22Rv1 (cell line): ENCODE results near the gene OXGR1.

Experiments
- H3K27ac ChIP-seq: fragments of 450-650 bp; 2 replicates; pipeline ENCODE4 v1.5.1; 2017
- CTCF ChIP-seq: fragments of 450-650 bp; IDR thresholded peaks from 2 replicates; pipeline ENCODE4 v1.5.1; 2017; ENCODE audit warnings: mild to moderate bottlenecking
- ZFX ChIP-seq: fragments of 450-650 bp; IDR thresholded peaks from 2 replicates; pipeline ENCODE4 v1.6.1; 2017; ENCODE audit warnings: antibody characterized with exemption, borderline replicate concordance

The OXGR1 gene

GRCh38 chr13:96963786-96964475 is 30.3 kb downstream of the OXGR1 start:
- TF ChIP-seq ZFX, result no peak
- peak; percentile 31 for TF ChIP-seq CTCF
- no peak overlapping the region for H3K27ac ChIP-seq

DNA sequence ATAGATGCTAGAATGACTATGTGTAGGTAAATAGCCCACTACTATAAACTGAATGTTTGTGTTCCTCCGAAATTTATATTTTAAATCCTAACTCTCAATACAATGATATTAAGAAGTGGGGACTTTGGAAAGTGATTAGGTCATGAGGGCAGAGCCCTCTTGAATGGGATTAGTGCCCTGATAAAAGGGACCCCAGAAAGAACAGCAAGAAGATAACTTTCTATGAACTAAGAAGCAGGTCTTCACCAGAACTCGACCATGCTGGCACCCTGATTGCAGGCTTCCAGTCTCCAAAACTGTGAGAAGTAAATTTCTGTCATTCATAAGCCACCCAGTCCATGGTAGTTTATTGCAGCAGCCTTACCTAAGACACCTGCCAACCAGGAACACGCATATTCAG is 33.9 kb downstream of the OXGR1 start:
- no peak overlapping the region for H3K27ac ChIP-seq
- TF ChIP-seq CTCF (no peak), ZFX (no peak)

DNA sequence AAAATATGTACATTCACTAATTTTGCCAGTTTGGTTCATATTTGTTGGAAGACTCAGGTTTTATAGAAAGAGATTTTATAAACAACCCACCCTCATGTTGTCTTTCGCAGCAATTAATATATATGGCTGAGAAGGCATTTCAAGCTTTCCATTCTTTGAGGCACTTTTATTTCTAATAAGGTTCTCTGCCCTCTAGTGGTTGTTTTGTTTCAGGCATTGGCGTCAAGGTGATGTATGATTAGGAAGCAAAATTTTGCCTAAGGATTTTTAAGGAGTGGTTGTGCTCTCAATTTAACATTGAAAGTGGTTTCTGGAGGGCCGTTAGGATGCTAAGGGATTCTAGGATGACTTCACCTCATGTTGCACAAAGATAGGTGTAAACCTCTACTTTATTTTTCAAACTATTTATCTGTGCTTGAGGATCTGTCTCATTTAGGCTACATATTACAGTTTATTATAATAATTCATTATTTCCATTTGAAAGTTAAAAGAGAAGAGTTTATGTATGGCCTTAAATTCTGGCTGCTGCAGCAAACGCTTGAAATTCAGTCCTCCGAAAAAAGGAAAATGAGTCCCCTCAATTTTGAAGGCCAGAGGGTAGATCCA is 35.9 kb downstream of the OXGR1 start:
- no peak for TF ChIP-seq ZFX
- TF ChIP-seq CTCF, result peak; percentile 85
- H3K27ac ChIP-seq, result no peak overlapping the region

DNA sequence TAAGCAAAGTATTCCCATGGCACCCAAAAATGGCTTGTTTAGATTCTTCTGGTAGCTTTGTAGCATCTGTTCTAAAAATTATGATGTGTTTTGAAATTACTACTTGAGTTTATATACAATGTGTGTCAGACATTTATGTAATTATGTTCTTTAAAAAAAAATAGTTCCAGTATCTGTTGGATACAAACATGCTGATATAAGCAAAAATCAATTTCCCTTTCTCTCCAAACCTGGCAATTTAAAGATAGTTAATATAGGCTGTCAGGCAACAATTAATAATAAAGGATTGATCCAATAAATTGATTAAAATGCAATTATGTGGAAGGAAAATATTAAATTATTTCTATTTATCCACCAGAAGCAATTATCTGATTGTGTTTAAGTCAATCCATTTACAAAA is 41.7 kb downstream of the OXGR1 start:
- TF ChIP-seq CTCF (no peak), ZFX (no peak)
- H3K27ac ChIP-seq, result no peak overlapping the region

GRCh38 chr13:96948127-96948526 is 46.1 kb downstream of the OXGR1 start:
- no peak overlapping the region for H3K27ac ChIP-seq
- TF ChIP-seq ZFX (no peak), CTCF (no peak)

GRCh38 chr13:96947343-96947910 is 46.8 kb downstream of the OXGR1 start:
- no peak overlapping the region for H3K27ac ChIP-seq
- TF ChIP-seq CTCF, result no peak
- TF ChIP-seq ZFX, result no peak

GRCh38 chr13:96946709-96947311 is 47.5 kb downstream of the OXGR1 start:
- TF ChIP-seq ZFX (no peak), CTCF (no peak)
- no peak overlapping the region for H3K27ac ChIP-seq
